Measurements from ENCODE around the gene CYB5RL. TPM values are rescaled to one million over a fixed set of nuclear protein-coding genes. Genes with fewer than 3 reads are reported as not detected.

Gene CYB5RL
- total RNA-seq, 1 experiment from 2014 or later = 13.1 TPM

- no peak overlapping the region for H3K4me3 Mint-ChIP-seq
- ATAC-seq (no peak), DNase-seq (ENCODE audit: low spot score) (no peak)
- H3K9me3 Mint-ChIP-seq = peaks cover 4% of the 10 kb centered on the region; the same call in 1 of the 2 replicates
- H3K4me1 Mint-ChIP-seq = no peaks in the 10 kb centered on the region
- no peaks in the 10 kb centered on the region for H3K27me3 Mint-ChIP-seq (ENCODE audit: low read depth)
- TF ChIP-seq NFYB (CRISPR knock-in tag; conservative IDR thresholded peaks at IDR 0.05; ENCODE audit: low read depth) = no peak
- TF ChIP-seq MLX (CRISPR knock-in tag; IDR thresholded peaks at IDR 0.05) = no peak
- TF ChIP-seq SMAD4 (CRISPR knock-in tag; IDR thresholded peaks at IDR 0.05) = no peak
- no peak for TF ChIP-seq E2F5 (CRISPR knock-in tag; IDR thresholded peaks at IDR 0.05)
- TF ChIP-seq NR1H2 (CRISPR knock-in tag; IDR thresholded peaks at IDR 0.05) = no peak
- CTCF ChIA-PET = no interaction called here
- POLR2A ChIA-PET = no interaction called here
- peaks cover 39% of the 10 kb centered on the region for H3K36me3 Mint-ChIP-seq
- no peak overlapping the region for H3K27ac Mint-ChIP-seq
Observed at GRCh38 chr1:54239631-54240031, 39.8 kb upstream of the CYB5RL start.

- Mint-ChIP-seq H3K36me3 (peaks cover 42% of the 10 kb centered on the region), H3K4me3 (no peak overlapping the region), H3K4me1 (no peaks in the 10 kb centered on the region), H3K27ac (peak overlapping the region; percentile 74; the same call in 1 of the 2 replicates), H3K27me3 (ENCODE audit: low read depth) (no peaks in the 10 kb centered on the region), H3K9me3 (peaks cover 4% of the 10 kb centered on the region; the same call in 1 of the 2 replicates)
- no peak for ATAC-seq
- no peak for TF ChIP-seq CDX4 (CRISPR knock-in tag; IDR thresholded peaks at IDR 0.05; ENCODE audit: borderline replicate concordance)
- no peak for TF ChIP-seq CREB1 (CRISPR knock-in tag; IDR thresholded peaks at IDR 0.05)
- no peak for TF ChIP-seq NFATC4 (CRISPR knock-in tag; IDR thresholded peaks at IDR 0.05)
- no peak for TF ChIP-seq STAT6 (CRISPR knock-in tag; conservative IDR thresholded peaks at IDR 0.05; ENCODE audit: low read depth)
- TF ChIP-seq OVOL2 (CRISPR knock-in tag; IDR thresholded peaks at IDR 0.05; ENCODE audit: borderline replicate concordance) = no peak
- no peak for TF ChIP-seq ZBTB21 (CRISPR knock-in tag; IDR thresholded peaks at IDR 0.05; ENCODE audit: borderline replicate concordance)
- TF ChIP-seq CBFB (CRISPR knock-in tag; IDR thresholded peaks at IDR 0.05; ENCODE audit: low read depth) = no peak
- TF ChIP-seq ATF3 (CRISPR knock-in tag; conservative IDR thresholded peaks at IDR 0.05) = no peak
- TF ChIP-seq EMX1 (CRISPR knock-in tag; IDR thresholded peaks at IDR 0.05) = no peak
- no peak for TF ChIP-seq ZNF317 (CRISPR knock-in tag; IDR thresholded peaks at IDR 0.05; ENCODE audit: borderline replicate concordance, low read depth)
- TF ChIP-seq ATF6 (CRISPR knock-in tag; IDR thresholded peaks at IDR 0.05) = no peak
- no peak for TF ChIP-seq MYBL2 (CRISPR knock-in tag; IDR thresholded peaks at IDR 0.05)
- POLR2A ChIA-PET = no interaction called here
- CTCF ChIA-PET = interaction anchor here (0.6 kb wide), 1 partner anchor 556 kb away, joined by 5 read pairs; no protein-coding TSS in a partner anchor
- no peak for DNase-seq (ENCODE audit: low spot score)
Observed at GRCh38 chr1:54239035-54239383, 39.2 kb upstream of the CYB5RL start.

Measured in WTC11 (cell line).